C4-2B (cell line): ENCODE results near the gene EFTUD2.

ENCODE experiments used
- CTCF ChIP-seq: fragments of 450-650 bp; conservative IDR thresholded peaks from 2 replicates; pipeline ENCODE4 v1.5.1; 2017; ENCODE audit warnings: mild to moderate bottlenecking
- ZFX ChIP-seq: fragments of 450-650 bp; IDR thresholded peaks from 2 replicates; pipeline ENCODE4 v1.6.1; 2017

- no peak for TF ChIP-seq CTCF
- no peak for TF ChIP-seq ZFX
These were observed 78.5 kb downstream of the EFTUD2 start for GRCh38 chr17:44820631-44821212.
